Esophagus squamous epithelium (tissue), 5 donors: ENCODE results near the gene RXFP3. TPM values are rescaled to one million over a fixed set of nuclear protein-coding genes. Genes with fewer than 3 reads are reported as not detected.

ENCODE experiments used
- DNase-seq: peaks from one replicate; lab custom pipeline; 2025; lab: John Stamatoyannopoulos, UW
- H3K27ac ChIP-seq, 4 donors: fragments of 200-600 bp; sonication (generic); one replicate each; pipeline ENCODE4 v1.5.1; 2016 to 2019; ENCODE audit warnings: mild to moderate bottlenecking in 1 of 4
- H3K27me3 ChIP-seq, 4 donors: fragments of 200-600 bp; sonication (generic); 1 replicate in 3 of 4; 2 replicates in 1 of 4; pipeline versions ENCODE4 v1.5.1 to v1.6.0; 2017 to 2021; ENCODE audit warnings: antibody characterized with exemption in 1 of 4
- H3K36me3 ChIP-seq, 3 donors: fragments of 200-600 bp; sonication (generic); one replicate each; pipeline ENCODE4 v1.5.1; 2016 to 2019
- H3K4me1 ChIP-seq, 3 donors: fragments of 200-600 bp; sonication (generic); one replicate each; pipeline ENCODE4 v1.5.1; 2017 to 2019
- H3K4me3 ChIP-seq, 4 donors: fragments of 200-600 bp; sonication (generic); 1 replicate in 3 of 4; 2 replicates in 1 of 4; pipeline ENCODE4 v1.5.1; 2016 to 2019; ENCODE audit warnings: mild to moderate bottlenecking in 2 of 4, moderate library complexity in 1 of 4
- H3K9me3 ChIP-seq, 3 donors: fragments of 200-600 bp; sonication (generic); one replicate each; pipeline ENCODE4 v1.5.1; 2016 to 2019
- CTCF ChIP-seq, 6 experiments: fragments of 450-650 bp in 4 of 6; fragments of 200-600 bp in 2 of 6; sonication (generic) in 2 of 6; IDR thresholded peaks; one replicate each; pipeline ENCODE4 v1.5.1; 2016 to 2019; ENCODE audit warnings: antibody characterized with exemption in 6 of 6, mild to moderate bottlenecking in 4 of 6, moderate library complexity in 4 of 6
- POLR2A ChIP-seq, 4 donors: fragments of 450-650 bp; IDR thresholded peaks; one replicate each; pipeline ENCODE4 v1.6.1; 2017; ENCODE audit warnings: antibody characterized with exemption in 4 of 4, mild to moderate bottlenecking in 4 of 4, moderate library complexity in 3 of 4
- WGBS, 2 donors: methylation state at CpG; one replicate each; pipeline ENCODE4 v1.1.5; 2018; 5-methylcytosine and 5-hydroxymethylcytosine counted together
- intact Hi-C: fragments of 100-400 bp; cut with DNase I; formaldehyde crosslinking; loops from one replicate; pipeline ENCODE4 v1.15.0; 2022
- total RNA-seq, 4 donors: library from RNA; depleted of rRNA; stranded (reverse); fragments of >200 nt; gene quantifications; one replicate each; pipeline ENCODE4 v1.1.0, GENCODE V29; 2016
- donor health status: DM: yes; HTN: yes; CAD: no.

RXFP3 gene
- total RNA-seq, 4 donors from 2014 or later, result not detected

- Histone ChIP-seq H3K27ac (no peak overlapping the region), H3K27me3 (no peaks in the 10 kb centered on the region), H3K4me3 (no peak overlapping the region), H3K9me3 (no peaks in the 10 kb centered on the region), H3K4me1 (no peaks in the 10 kb centered on the region), H3K36me3 (no peaks in the 10 kb centered on the region)
- TF ChIP-seq POLR2A (IDR thresholded peaks at IDR 0.05), result no peak
- no peak for TF ChIP-seq CTCF (IDR thresholded peaks at IDR 0.05)
- intact Hi-C loops, result no loop called here
- 63 to 80% methylated on average over 2 of the region's 2 CpGs for WGBS, 2 donors
- DNase-seq, result no peak
Observed at GRCh38 chr5:33964132-33964700, 28.0 kb downstream of the RXFP3 start.

GRCh38 chr5:33966805-33967204 is 30.6 kb downstream of the RXFP3 start:
- Histone ChIP-seq H3K9me3 (no peaks in the 10 kb centered on the region), H3K36me3 (no peaks in the 10 kb centered on the region), H3K27me3 (no peaks in the 10 kb centered on the region), H3K27ac (no peak overlapping the region), H3K4me1 (peaks cover 0 to 6% (median 0%) of the 10 kb centered on the region in 3 donors), H3K4me3 (no peak overlapping the region)
- intact Hi-C loops, result no loop called here
- TF ChIP-seq POLR2A (IDR thresholded peaks at IDR 0.05), result no peak
- no peak for TF ChIP-seq CTCF (IDR thresholded peaks at IDR 0.05)
- no peak for DNase-seq
- WGBS, 2 donors, result 19 to 41% methylated on average over 2 of the region's 2 CpGs

- Histone ChIP-seq H3K27ac (no peak overlapping the region), H3K9me3 (no peaks in the 10 kb centered on the region), H3K4me1 (peaks cover 0 to 6% (median 0%) of the 10 kb centered on the region in 3 donors), H3K27me3 (no peaks in the 10 kb centered on the region), H3K4me3 (no peak overlapping the region), H3K36me3 (no peaks in the 10 kb centered on the region)
- intact Hi-C loops, result no loop called here
- DNase-seq, result no peak
- TF ChIP-seq CTCF (IDR thresholded peaks at IDR 0.05) (no peak), POLR2A (IDR thresholded peaks at IDR 0.05) (no peak)
- WGBS, 2 donors, result 61 to 68% methylated on average over 3 of the region's 3 CpGs
Observed at GRCh38 chr5:33968211-33969005, 32.2 kb downstream of the RXFP3 start.

- Histone ChIP-seq H3K27ac (no peak overlapping the region), H3K27me3 (no peaks in the 10 kb centered on the region), H3K4me3 (no peak overlapping the region), H3K9me3 (no peaks in the 10 kb centered on the region), H3K36me3 (no peaks in the 10 kb centered on the region), H3K4me1 (peaks cover 0 to 11% (median 0%) of the 10 kb centered on the region in 3 donors)
- WGBS, 2 donors, result 47 to 59% methylated on average over 8 to 9 of the region's 10 CpGs
- TF ChIP-seq POLR2A (IDR thresholded peaks at IDR 0.05) (no peak), CTCF (IDR thresholded peaks at IDR 0.05) (peak in 5 of 6 experiments; percentile 31 to 59 (median 46))
- intact Hi-C loops, result no loop called here
- no peak for DNase-seq
Observed at GRCh38 chr5:33969572-33970452, 33.6 kb downstream of the RXFP3 start.
